ENCODE measurements around the gene MUC5B.
"Not testable (repeated sequence)": the region's sequence is repeated elsewhere in the genome, so short reads cannot be mapped to it uniquely, and the experiment has no call there.

The MUC5B gene

GRCh38 chr11:1202776-1203504 lies 19.9 kb upstream of the MUC5B start:
- DNase-seq: peak; percentile 16 to 41

GRCh38 chr11:1203505-1204271 lies 19.2 kb upstream of the MUC5B start:
- no peak for DNase-seq

GRCh38 chr11:1204381-1205101 lies 18.3 kb upstream of the MUC5B start:
- DNase-seq: no peak

- DNase-seq: no peak
These were observed 17.5 kb upstream of the MUC5B start for GRCh38 chr11:1205121-1205986.

GRCh38 chr11:1205987-1206331 lies 16.9 kb upstream of the MUC5B start:
- DNase-seq: no peak

- no peak for DNase-seq
These were observed 16.2 kb upstream of the MUC5B start for GRCh38 chr11:1206391-1207271.

- no peak for DNase-seq
These were observed 15.3 kb upstream of the MUC5B start for GRCh38 chr11:1207401-1208143.

- DNase-seq: no peak
These were observed 14.8 kb upstream of the MUC5B start for GRCh38 chr11:1208144-1208393.

- DNase-seq: no peak
These were observed 14.2 kb upstream of the MUC5B start for GRCh38 chr11:1208394-1209261.

GRCh38 chr11:1209371-1210057 lies 13.4 kb upstream of the MUC5B start:
- DNase-seq: no peak

- DNase-seq: no peak
These were observed 11.0 kb upstream of the MUC5B start for GRCh38 chr11:1211838-1212237.

GRCh38 chr11:1215826-1216225 lies 7.0 kb upstream of the MUC5B start:
- not testable (repeated sequence) for DNase-seq

GRCh38 chr11:1217151-1217550 lies 5.7 kb upstream of the MUC5B start:
- no peak for DNase-seq

- DNase-seq: no peak
These were observed 4.5 kb upstream of the MUC5B start for GRCh38 chr11:1218256-1218787.

- no peak for DNase-seq
These were observed 3.9 kb upstream of the MUC5B start for GRCh38 chr11:1218788-1219445.

GRCh38 chr11:1219446-1219833 lies 3.4 kb upstream of the MUC5B start:
- no peak for DNase-seq

- DNase-seq: no peak
These were observed 2.7 kb upstream of the MUC5B start for GRCh38 chr11:1219834-1220815.

Measured in NCI-H187 (cell line).